Activated CD4-positive, alpha-beta T cell treated with anti-CD3 and anti-CD28 coated beads for 24 hours (primary cell): ENCODE data around the gene VSX1.
A peak's percentile ranks its signal among the peaks of the same experiment; 100 is the strongest.

Experiments
- DNase-seq, 2 donors: peaks; one replicate each; pipeline ENCODE4 v3.0.0-alpha.2; 2020; ENCODE audit warnings: low read depth in 2 of 2

VSX1 gene

DNA sequence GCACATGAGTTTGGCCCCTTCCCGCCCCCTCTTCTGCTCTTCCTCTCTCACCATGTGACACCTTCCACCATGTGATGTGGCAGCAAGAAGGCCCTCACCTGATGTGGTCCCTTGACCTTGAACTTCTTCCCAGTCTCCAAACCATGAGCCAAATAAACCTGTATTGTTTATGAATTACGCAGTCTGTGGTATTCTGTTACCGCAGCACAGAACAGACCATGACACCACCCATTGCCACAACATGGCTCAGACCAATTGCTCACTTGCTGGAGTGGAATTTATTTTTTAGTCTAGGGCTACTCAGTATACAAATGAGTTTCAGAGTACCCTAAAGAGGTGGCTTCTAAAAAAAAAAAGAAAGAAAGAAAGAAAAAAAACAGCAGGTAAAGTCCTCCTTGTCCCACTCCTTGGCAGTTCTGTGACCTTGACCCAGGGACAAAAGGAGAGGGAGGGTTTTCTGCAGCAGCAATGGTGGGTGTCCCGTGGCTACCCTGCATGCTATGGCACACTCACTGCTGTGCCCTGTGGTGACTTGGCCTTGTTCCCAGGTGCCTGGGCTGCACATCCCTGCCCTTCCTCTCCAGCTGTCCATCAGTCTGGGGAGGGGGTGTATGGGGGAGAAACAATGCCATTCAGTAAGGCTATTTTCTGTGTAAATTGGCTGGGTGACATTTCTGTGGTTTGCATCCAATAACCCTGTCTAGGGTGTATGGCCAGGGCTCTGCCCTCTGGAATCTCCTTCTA is 5.4 kb upstream of the VSX1 start:
- DNase-seq: no peak

DNA sequence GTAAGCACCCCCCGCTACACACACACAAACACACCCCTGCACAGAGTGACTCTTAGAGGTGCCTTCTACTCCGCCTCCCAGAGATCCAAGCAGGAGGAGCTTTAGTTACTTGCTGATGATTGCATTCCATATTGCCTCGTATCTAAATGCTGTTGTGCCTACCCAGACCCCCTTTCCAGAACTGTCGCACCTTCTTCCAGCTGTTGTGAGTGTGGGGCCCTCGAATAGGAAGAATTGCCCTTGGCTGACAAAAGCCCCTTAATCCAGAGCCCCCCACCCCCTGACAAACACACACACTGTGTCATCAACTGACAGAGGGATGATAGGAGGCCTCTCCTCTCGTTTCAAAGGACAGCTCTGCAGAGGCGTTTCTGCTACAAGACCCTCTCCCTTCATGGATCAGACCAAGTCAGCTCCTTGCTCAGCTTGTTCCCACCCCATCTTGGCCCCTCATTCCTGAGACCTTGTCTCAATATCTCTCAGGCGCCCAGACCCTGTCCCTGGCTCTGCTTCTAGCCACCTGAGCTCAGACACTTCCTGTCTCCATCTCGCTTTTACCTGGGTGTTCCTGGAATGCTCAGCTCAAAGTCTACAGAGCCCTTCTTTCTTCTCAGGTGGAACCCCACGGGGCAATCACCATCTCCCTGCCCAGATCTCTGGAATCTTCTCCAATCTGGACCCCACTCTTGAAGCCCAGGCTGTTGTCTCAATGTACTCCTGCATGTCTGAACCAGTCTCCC is 4.0 kb upstream of the VSX1 start:
- no peak for DNase-seq

DNA sequence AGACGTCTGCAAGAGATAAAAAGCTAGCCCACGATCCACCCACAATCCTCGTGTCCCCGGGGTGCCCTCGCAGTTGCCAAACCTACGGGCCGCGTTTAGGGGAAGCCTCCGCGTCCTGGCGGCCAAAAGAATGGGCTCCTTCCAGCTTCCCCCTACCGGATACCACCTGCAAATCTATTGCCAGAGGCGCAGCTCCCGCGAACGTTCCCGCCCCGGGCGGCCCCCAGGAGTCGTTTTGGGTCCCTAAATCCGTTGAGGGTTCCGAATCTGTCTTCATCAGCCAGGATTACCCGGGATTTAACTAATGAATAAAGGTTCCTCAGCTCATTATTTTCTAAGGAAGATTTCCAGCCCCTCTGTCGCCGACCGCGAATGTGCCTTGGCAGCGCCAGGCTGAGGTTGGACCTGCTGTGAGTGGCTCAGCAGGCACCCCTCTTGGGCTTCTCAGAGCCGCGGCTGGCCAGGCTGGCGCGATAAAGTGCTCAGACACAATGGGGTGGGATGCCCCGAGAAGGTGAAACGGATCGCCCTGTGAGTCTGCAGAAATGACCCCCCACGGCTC is 2.8 kb upstream of the VSX1 start:
- DNase-seq: no peak

DNA sequence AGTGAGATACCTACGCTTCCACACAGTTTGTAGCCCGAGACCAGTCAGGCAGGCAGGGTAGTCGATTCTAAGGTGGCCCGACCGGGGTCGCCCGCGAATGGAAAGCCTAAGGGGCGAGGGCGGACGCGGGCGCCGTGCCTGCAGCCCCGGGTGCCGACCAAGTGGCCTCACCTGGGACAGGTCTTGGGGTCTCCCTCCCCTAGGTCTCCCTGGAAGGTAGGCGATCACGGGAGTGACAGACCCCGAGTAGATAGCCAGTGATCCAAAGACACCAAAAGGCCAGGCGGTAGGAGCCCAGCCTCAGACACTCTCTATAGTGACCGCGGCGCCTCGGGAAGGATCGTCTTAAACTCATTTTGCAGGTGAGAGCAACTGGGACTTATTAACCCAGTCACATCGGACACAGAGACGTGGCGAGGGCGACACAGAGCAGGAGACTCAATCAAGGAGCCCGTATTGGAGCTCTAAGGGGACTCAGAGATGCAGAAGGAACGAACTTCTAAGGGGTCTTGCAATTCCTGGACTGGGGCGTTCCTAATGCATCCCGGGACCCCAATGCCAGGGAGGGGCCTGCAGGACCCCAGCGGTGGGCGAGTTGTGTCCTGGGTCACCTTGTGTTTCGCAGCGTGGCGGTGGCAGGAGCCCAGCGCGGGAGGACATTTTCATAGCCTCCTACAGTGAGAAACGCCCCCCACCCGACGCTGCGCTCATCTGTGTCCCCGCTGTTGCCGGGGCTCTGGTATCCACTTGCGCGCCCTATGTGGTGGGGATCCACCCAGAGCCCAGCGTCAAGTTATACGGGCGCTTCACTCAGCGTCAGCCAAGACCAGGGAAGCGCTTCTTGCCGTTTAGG is 2.1 kb upstream of the VSX1 start:
- no peak for DNase-seq

DNA sequence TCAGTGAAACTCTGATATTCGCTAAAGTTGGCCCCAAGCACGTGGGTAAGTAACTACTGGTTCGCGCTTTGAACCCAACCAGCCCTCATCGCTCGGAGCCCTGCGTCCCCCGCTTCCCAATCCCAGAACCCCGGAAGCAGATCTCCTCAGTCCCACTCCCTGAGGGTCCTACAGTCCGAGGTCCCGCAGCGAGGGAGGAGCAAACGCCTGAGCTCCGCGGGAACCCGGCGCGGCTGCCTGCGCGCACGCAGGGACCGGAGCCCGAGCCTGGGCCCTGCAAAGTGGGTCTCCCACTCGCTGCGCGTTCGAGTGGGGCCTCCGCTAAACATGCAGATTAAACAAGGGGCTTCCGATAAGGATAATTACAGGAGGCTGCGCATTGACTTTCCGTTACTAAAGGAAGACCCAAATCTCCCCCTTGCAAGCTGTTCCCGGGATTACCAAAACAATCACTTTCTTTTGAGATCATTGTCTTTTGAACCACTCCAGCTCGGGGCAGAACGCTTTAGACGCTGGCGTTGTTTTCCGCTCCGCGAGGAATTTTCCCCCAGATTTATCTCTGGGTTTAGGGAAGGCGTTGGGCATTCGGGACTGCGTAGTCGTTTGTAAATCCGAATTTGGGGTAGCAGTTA is 1.3 kb upstream of the VSX1 start:
- no peak for DNase-seq

DNA sequence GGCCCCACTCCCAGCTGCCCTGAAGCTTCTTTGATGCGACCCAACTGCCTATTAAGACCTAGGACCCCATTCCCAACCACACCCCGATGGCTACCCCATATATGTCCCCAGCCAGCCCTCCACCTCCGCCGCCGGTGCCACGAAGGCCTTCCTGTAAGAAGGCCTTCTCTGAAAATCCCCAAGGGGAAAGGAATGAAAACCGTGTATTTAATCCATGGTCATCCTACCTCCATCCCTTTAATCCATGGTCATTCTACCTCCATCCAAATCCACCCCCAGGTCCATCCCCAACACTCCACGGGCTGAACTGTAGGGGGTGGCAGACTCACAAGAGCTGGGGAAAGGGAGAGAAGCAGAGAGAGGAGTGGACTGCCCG is 545 bp upstream of the VSX1 start:
- DNase-seq: no peak

DNA sequence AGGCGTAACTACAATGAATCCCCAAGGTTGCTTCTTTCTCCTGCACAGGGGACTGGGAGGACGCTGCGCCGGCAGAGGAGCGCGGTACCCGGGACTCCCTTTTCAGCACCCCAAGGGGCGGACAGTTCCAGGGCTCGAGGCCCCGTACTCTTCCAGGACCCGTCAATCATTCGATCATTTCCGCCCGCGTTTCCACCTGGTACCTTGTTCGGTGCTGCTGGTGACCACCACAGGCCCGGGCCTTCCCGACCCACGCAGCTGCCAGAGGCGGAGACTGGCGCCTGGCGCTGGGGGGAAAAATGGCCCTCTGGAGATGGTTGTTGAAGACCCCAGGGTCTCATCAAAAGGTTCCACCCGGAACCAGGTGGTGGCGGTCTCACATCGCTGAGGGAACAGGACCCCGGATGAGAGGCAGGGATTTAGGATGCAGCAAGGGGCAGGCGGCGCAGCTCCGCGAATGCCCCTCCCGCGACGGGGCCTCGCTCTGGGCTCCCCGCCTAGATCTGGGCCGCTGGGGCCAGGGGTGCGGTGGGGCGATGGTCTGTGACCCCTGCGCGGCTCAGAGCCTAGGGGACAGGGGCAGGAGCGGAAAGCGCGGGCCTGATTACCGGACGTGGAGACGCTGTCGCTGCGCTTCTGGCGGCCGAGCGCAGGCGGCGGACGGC is 744 bp downstream of the VSX1 start:
- peak; percentile 27 to 38 for DNase-seq

DNA sequence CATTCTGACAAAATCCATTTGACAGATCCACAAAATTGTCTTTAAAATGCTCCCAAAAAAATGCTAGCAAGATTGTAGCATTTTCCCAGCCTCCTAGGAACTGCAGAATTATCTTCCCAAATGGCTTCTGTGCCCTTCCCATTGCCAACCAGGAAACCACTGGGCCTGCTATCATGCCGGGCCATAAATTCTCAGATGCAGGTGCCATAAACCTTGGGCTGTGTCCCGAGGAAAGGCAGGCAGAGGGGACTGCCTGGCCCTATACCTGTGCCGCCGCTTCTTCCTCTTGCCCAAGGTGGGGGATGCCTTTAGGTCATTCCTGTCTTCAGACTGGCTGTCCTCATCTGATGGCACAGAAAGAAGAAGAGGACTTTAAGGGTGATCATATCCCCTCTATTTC is 2.8 kb downstream of the VSX1 start:
- no peak for DNase-seq

DNA sequence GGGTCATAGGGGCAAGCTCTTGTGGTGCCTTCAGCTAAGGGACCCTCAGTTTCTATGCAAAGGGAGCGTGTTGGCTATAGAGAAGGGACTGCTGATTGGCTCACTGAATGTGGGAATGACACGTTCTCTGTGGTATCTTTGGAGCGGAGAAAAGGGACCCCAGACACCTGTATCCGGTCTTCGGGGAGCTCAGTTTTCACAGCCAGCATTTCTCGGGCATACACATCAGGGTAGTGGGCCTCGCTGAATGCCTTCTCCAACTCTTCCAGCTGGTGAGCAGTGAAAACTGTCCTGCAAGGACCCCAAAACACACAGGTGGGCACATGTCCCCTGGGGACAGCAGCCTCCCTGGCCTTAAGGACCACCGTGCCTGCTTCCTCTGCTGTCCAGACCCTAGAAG is 3.3 kb downstream of the VSX1 start:
- no peak for DNase-seq

DNA sequence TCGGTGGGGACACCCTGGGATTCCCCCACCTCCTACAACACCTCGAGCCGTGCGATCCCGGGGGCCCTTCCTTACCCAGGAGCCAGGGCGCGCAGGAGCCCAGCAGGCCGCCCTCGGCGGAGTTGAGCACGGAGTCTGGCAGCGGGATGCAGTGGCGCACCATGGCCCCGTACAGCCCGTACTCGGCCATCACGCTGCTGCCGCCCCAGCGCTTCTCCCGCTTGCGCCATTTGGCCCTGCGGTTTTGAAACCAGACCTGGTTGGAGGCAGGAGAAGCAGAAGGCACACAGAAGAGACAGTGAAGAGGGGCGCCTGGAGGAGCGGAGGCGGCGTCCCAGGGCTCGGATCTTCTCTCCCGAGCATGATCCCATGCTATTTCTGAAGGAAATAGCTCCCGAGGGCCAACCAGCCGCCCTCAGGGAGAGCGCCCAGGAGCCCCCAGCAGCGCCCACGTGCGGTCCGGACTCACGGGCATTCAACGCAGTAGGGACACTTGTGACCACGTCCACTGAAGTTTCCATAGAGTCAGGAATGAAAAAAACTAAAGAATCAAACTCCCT is 4.3 kb downstream of the VSX1 start:
- DNase-seq: no peak

DNA sequence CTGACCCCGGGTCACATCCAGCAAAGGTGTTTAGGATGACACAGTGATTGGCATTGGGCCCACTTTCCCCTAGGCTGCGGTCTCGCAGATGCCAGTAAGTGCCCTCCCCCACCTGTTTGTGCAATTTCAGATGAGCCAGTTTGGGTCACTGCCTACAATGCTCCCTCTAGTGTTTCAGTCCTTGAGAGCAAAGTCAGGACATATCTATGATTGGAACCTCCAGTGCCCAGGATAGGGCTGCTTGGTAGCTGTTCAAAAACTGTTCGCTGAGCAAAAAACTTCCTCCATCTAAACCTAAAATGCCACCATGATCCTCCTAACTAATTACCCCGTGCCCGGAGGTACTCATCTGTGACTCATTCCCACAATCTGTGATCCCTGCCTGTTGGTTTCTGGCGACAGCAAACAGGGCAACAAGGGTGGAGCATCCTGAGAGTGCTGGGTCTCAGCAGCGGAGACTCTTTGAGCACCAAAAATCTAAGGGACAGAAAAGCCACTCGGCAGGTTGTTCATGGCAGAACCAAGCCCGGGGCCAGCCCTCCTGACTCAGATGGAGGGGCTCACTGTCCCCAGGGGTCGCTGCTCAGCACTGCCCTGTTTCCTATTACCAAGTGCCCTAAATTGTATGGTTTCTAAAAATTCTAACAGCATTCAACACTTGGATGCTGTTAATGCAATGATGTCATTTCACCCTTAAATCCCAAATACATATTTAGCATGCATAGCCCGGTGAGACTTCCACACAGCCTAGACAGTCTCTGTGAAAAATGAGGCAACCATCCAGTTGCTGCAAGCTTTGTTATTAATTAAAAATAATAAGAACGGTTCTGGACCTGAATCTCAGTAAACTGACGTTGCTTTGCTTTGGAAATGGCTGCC is 5.0 kb downstream of the VSX1 start:
- no peak for DNase-seq

DNA sequence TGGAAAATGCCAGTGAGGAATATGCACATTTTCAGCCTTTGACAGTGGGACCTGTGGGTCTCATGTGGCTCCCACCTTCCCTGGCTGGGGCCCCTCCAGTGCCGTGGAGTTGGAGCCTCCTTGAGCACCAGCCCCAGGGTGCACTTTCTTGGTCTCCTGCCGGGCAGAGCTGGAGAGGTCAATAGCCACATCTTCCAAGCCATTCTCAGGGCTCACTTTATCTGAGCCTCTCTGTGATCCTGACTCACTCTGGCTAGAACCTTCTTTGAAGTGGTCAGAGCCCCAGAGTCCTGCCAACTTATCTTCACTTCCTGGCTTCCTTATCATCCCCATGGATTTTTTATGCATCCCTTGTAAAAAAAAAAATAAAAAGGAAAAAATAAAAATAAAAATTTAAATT is 5.7 kb downstream of the VSX1 start:
- no peak for DNase-seq

DNA sequence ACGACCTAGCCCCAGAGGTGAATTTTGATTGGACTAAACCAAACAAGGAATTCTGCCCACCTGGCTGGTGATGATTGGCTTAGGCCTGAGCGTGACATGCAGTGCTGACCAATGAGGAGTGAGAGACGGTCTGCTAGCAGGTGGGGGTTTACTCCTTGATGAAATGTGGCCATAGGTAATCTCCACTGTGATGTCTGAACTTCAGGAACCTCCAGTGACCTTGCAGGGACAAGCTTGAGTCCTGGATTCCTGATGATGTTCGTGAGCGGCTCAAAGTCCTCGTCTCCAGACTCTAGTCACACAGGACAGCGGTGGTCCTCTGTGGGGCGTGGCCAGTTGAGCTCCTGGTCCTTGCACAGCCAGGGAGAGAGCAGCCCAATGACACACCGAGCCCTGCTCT is 8.4 kb downstream of the VSX1 start:
- DNase-seq: no peak

DNA sequence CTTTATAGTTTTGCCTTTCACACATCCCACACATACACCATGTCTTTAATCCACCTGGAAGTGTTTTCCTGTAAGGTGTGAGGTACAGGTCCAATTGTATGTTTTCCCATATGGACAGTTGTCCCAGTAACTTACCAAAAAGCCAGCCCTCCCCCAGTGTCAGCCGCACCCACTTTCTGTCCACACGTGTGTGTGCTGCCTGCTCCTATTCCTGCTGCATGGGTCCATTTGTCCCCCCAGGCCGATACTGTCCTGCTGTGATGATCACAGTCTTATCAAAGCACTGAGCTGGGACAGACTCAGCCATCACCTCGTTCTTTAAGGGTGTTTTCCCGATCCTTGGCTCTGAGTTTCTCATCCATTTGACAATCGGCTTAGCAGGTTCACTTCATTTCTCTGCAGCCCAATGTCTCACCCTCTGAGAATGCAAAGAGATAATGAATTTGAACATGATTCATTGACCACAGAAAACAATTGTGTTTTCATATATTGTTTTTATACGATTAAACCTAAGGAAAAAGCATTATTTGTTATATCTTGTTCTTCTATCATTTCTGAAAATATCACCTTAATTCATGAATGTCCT is 9.6 kb downstream of the VSX1 start:
- no peak for DNase-seq

DNA sequence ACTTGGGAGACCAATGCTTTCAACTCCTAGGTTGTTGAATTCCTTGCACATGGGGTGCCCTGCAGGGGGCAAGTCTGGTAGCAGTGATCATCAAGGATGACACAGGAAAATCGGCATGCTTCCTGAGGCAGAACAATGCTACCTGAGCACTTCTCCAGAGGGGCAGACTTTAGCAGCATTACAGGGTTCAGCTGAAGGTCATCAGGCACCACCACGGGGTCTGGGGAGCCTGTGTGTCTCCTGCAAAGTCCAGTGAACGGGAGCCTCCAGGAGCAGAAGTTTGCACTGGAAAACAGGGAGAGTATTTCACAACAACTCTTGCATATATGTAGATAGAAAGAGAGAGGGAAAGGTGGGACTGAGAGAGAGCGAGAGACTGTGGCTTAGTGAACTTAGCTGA is 10.2 kb downstream of the VSX1 start:
- DNase-seq: no peak

DNA sequence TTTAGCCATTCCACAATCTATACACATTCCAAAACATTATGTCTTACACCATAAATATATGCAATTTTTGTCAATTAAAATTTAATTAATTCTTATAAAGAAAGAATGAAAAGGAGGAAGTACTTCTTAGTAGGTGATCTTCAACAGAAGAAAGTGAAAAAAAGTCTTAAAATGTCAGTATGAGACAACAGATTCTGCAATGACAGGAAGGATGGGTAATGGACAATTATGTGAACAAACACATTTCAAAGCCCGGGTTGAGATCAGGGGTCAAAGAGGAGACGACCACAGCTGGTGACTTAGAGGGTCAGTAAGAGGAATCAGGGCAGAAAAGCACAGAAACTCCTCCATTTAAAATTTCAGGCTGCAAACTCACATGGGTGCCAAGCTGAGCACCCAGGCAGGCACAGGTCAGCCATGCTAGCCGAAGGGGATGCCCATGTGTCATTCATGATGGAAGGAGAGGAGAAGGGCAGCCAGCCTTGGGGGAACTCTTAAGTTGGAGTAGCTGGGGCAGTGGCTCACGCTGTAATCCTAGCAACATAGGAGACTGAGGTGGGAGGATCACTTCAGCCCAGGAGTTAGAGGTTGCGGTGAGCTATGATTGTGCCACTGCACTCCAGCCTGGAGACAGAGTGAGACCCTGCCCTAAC is 11.0 kb downstream of the VSX1 start:
- no peak for DNase-seq

DNA sequence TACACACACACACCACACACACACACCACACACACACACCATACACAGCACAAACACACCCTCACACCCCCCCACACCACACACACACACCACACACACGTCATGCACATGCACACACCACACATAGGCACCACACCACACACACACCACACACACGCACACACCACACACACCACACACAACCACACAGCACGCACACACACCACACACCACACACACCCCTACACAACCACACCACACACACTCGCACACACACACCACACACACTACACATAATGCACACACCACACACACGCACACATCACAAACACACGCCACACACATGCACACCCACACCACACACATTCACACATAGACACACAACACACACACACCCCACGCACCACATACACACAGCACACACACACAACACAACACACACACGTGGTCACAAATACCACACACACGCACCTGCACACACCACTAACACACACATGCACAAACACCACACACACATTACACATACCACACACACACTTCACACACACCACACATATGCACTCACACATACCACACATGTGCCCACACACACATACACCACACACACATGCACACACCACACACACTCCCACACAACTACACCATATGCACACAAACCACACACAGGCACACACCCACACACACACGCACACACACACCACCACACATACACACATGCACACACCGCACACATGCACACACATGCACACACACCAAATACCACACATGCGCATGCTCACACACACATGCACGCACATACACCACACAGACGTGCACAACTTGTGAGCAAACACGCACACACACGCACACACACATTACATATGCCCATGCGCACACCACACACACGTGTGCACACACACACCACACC is 14.6 kb downstream of the VSX1 start:
- no peak for DNase-seq

DNA sequence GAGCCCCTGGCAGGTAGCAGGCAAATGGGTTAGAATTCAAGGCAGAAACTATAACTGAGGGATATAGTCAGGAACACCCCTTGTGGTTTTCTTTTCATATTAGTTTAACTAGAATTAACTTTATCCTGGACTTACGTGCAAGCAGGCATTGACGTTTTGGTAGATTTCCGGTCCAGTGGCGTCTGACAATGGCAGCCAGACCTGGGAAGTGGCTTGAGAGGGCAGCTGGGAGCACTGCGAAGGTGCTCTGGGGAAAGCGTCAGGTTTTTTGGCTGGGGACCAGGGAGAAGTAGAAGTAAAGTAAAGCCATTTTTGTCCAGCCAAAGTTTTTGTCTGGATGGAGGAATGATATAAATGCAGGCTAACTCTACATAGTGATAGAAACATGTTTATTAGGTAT is 15.6 kb downstream of the VSX1 start:
- DNase-seq: no peak
